Endothelial cell of hepatic sinusoid (primary cell): ENCODE data around the gene FFAR4.

Source experiments
- in situ Hi-C: cut with HindIII; loops from 2 replicates; pipeline ENCODE4 v1.10.0; 2017; ENCODE audit warnings: low sequenced_read_pairs

FFAR4 gene

GRCh38 chr10:93597075-93597599 is 30.7 kb downstream of the FFAR4 start:
- in situ Hi-C loops: loop anchor here (5.0 kb wide), 1 partner anchor 35 kb away; no protein-coding TSS in a partner anchor

- in situ Hi-C loops: loop anchor here (5.0 kb wide), 1 partner anchor 34 kb away; no protein-coding TSS in a partner anchor
These were observed 31.7 kb downstream of the FFAR4 start for GRCh38 chr10:93598157-93598556.

GRCh38 chr10:93599335-93599734 is 32.9 kb downstream of the FFAR4 start:
- in situ Hi-C loops: loop anchor here (5.0 kb wide), 1 partner anchor 33 kb away; no protein-coding TSS in a partner anchor

GRCh38 chr10:93599778-93600177 is 33.3 kb downstream of the FFAR4 start:
- in situ Hi-C loops: loop anchor here (5.0 kb wide), 1 partner anchor 33 kb away; no protein-coding TSS in a partner anchor

GRCh38 chr10:93600446-93601145 is 34.1 kb downstream of the FFAR4 start:
- in situ Hi-C loops: no loop called here

- in situ Hi-C loops: no loop called here
These were observed 34.8 kb downstream of the FFAR4 start, which contains the start of gene RBP4 for GRCh38 chr10:93601146-93601773. Gene RBP4 (minus strand): TSS chr10:93601235. CDS start chr10:93601028, 207 bp downstream.

GRCh38 chr10:93601774-93602162 is 35.3 kb downstream of the FFAR4 start:
- in situ Hi-C loops: no loop called here

- in situ Hi-C loops: no loop called here
These were observed 36.6 kb downstream of the FFAR4 start for GRCh38 chr10:93603023-93603422.

GRCh38 chr10:93604146-93604545 is 37.7 kb downstream of the FFAR4 start:
- in situ Hi-C loops: no loop called here

- in situ Hi-C loops: no loop called here
These were observed 42.0 kb downstream of the FFAR4 start for GRCh38 chr10:93608421-93608820.

- in situ Hi-C loops: no loop called here
These were observed 45.8 kb downstream of the FFAR4 start, which contains the start of gene PDE6C for GRCh38 chr10:93612311-93612710. Gene PDE6C (plus strand): TSS chr10:93612537. CDS start chr10:93612726, 189 bp downstream.

GRCh38 chr10:93613126-93613525 is 46.7 kb downstream of the FFAR4 start:
- in situ Hi-C loops: no loop called here

- in situ Hi-C loops: no loop called here
These were observed 47.8 kb downstream of the FFAR4 start for GRCh38 chr10:93614101-93614825.

GRCh38 chr10:93615576-93616235 is 49.2 kb downstream of the FFAR4 start:
- in situ Hi-C loops: no loop called here

- in situ Hi-C loops: no loop called here
These were observed 54.5 kb downstream of the FFAR4 start for GRCh38 chr10:93620925-93621324.

- in situ Hi-C loops: no loop called here
These were observed 56.5 kb downstream of the FFAR4 start for GRCh38 chr10:93622942-93623341.

- in situ Hi-C loops: loop anchor here (5.0 kb wide), 2 partner anchors 33 to 57 kb away; no protein-coding TSS in a partner anchor
These were observed 62.4 kb downstream of the FFAR4 start for GRCh38 chr10:93628858-93629257.

GRCh38 chr10:93629647-93630305 is 63.3 kb downstream of the FFAR4 start:
- in situ Hi-C loops: loop anchor here (5.0 kb wide), 3 partner anchors 32 to 57 kb away; no protein-coding TSS in a partner anchor

- in situ Hi-C loops: loop anchor here (5.0 kb wide), 1 partner anchor 34 kb away; no protein-coding TSS in a partner anchor
These were observed 64.4 kb downstream of the FFAR4 start for GRCh38 chr10:93630625-93631557.
